Endothelial cell of umbilical vein (primary cell): ENCODE measurements around the gene FZD2. TPM values are rescaled to one million over a fixed set of nuclear protein-coding genes. Genes with fewer than 3 reads are reported as not detected.

Source experiments
- BruUV-seq: library from RNA; stranded (reverse); fragments of 400-500 nt; replicated peaks from 2 replicates; lab custom pipeline; 2021; lab: Mats Ljungman, UMichigan
- CTCF ChIA-PET: fragments of 300-600, 350-600 bp; sonication (Branson Sonifier 250); formaldehyde crosslinking; loops from one replicate; lab custom pipeline; 2021; ENCODE audit warnings: antibody characterized with exemption, inconsistent platforms; lab: Charles Lee
- POLR2A ChIA-PET: fragments of 300-600, 350-600 bp; sonication (Branson Sonifier 250); formaldehyde crosslinking; loops from one replicate; lab custom pipeline; 2021; ENCODE audit warnings: antibody characterized with exemption, inconsistent platforms; lab: Charles Lee
- DNase-seq: peaks from one replicate; pipeline ENCODE4 v3.0.0-alpha.2; 2011; ENCODE audit warnings: low read depth, low spot score
- FAIRE-seq: peaks from 2 replicates; lab custom pipeline; 2011; peaks lifted over from hg19 to GRCh38; lab: Jason Lieb, UNC
- H2AFZ ChIP-seq: 2 replicates; pipeline ENCODE4 v1.6.0; 2012; ENCODE audit warnings: low read depth, low read length, control low read depth, inconsistent platforms
- H3K27ac ChIP-seq: 2 replicates; pipeline ENCODE4 v1.5.1; 2011; ENCODE audit warnings: low read depth, mild to moderate bottlenecking, control low read depth, low read length, moderate library complexity; ENCODE audit not compliant: insufficient read depth
- H3K27me3 ChIP-seq, 2 experiments: 2 replicates each; pipeline versions ENCODE4 v1.6.0 to v1.6.1; 2011; ENCODE audit warnings: low read length in 2 of 2, mixed read lengths in 1 of 2; ENCODE audit not compliant: control insufficient read depth in 2 of 2, insufficient read depth in 2 of 2
- H3K36me3 ChIP-seq, 2 experiments: 2 replicates in 1 of 2; 3 replicates in 1 of 2; pipeline ENCODE4 v1.5.1; 2011; ENCODE audit warnings: low read length in 2 of 2, mild to moderate bottlenecking in 1 of 2, moderate library complexity in 1 of 2; ENCODE audit not compliant: control insufficient read depth in 2 of 2, insufficient read depth in 2 of 2; ENCODE audit errors: extremely low read depth in 1 of 2
- H3K4me1 ChIP-seq: 3 replicates; pipeline ENCODE4 v1.5.1; 2011; ENCODE audit warnings: mild to moderate bottlenecking, low read length; ENCODE audit not compliant: control insufficient read depth, insufficient read depth; ENCODE audit errors: extremely low read depth
- H3K4me2 ChIP-seq: 2 replicates; pipeline ENCODE4 v1.6.1; 2011; ENCODE audit warnings: low read length, control low read depth, mixed read lengths; ENCODE audit not compliant: insufficient read depth
- H3K4me3 ChIP-seq, 3 experiments: fragments of 200-600 bp in 1 of 3; sonication (generic), shearing (Covaris generic) in 1 of 3; replicated peaks in 1 of 3; 2 replicates each; pipeline ENCODE4 v1.5.1; 2011 to 2016; ENCODE audit warnings: control low read depth in 3 of 3, low read length in 3 of 3, mild to moderate bottlenecking in 2 of 3, inconsistent platforms in 1 of 3, low read depth in 1 of 3, moderate library complexity in 1 of 3; ENCODE audit not compliant: insufficient read depth in 1 of 3
- H3K79me2 ChIP-seq: 2 replicates; pipeline ENCODE4 v1.6.0; 2012; ENCODE audit warnings: low read length, inconsistent platforms; ENCODE audit not compliant: control insufficient read depth, insufficient read depth
- H3K9ac ChIP-seq: replicated peaks from 2 replicates; pipeline ENCODE3; 2011; ENCODE audit warnings: low read length, control low read depth; ENCODE audit not compliant: insufficient read depth; ENCODE audit errors: extremely low read depth
- H3K9me1 ChIP-seq: replicated peaks from 3 replicates; pipeline ENCODE4 v1.6.0; 2011; ENCODE audit warnings: mild to moderate bottlenecking, low read length; ENCODE audit not compliant: control insufficient read depth, insufficient read depth; ENCODE audit errors: extremely low read depth
- H3K9me3 ChIP-seq: replicated peaks from 2 replicates; pipeline ENCODE4 v1.5.1; 2012; ENCODE audit warnings: low read length, inconsistent platforms; ENCODE audit not compliant: control insufficient read depth, insufficient read depth
- H4K20me1 ChIP-seq: replicated peaks from 2 replicates; pipeline ENCODE3; 2011; ENCODE audit warnings: mild to moderate bottlenecking, low read length; ENCODE audit not compliant: control insufficient read depth, insufficient read depth; ENCODE audit errors: extremely low read depth
- CTCF ChIP-seq, 2 donors: IDR thresholded peaks; 1 replicate in 1 of 2; 2 replicates in 1 of 2; pipeline ENCODE4 v1.5.1; 2011; ENCODE audit warnings: low read length in 2 of 2, mild to moderate bottlenecking in 2 of 2, moderate library complexity in 2 of 2, control low read depth in 1 of 2, inconsistent platforms in 1 of 2, low read depth in 1 of 2; ENCODE audit not compliant: insufficient read depth in 1 of 2; ENCODE audit errors: extremely low read depth in 1 of 2
- EZH2 ChIP-seq: IDR thresholded peaks from 2 replicates; pipeline ENCODE4 v1.6.1; 2012; ENCODE audit warnings: borderline replicate concordance, low read depth, mild to moderate bottlenecking, moderate library complexity, low read length, inconsistent platforms; ENCODE audit not compliant: severe bottlenecking
- FOS ChIP-seq: IDR thresholded peaks from 2 replicates; pipeline ENCODE4 v1.6.1; 2011; ENCODE audit warnings: mild to moderate bottlenecking, low read length, moderate library complexity, borderline replicate concordance; ENCODE audit not compliant: insufficient read depth
- GATA2 ChIP-seq: IDR thresholded peaks from 2 replicates; pipeline ENCODE4 v1.7.0; 2011; ENCODE audit warnings: low read depth, mild to moderate bottlenecking, moderate library complexity, mixed read lengths, low read length; ENCODE audit not compliant: insufficient read length, insufficient read depth
- JUN ChIP-seq: IDR thresholded peaks from 2 replicates; pipeline ENCODE4 v1.6.1; 2011; ENCODE audit warnings: borderline replicate concordance, low read depth; ENCODE audit not compliant: insufficient read length, insufficient read depth
- MAX ChIP-seq: IDR thresholded peaks from 2 replicates; pipeline ENCODE4 v1.6.1; 2011; ENCODE audit not compliant: insufficient read depth, insufficient read length
- MYC ChIP-seq: IDR thresholded peaks from one replicate; pipeline ENCODE4 v1.6.1; 2011; ENCODE audit warnings: mild to moderate bottlenecking, low read depth, low read length
- POLR2A ChIP-seq: IDR thresholded peaks from 2 replicates; pipeline ENCODE4 v1.6.1; 2012; ENCODE audit warnings: low read depth, mild to moderate bottlenecking, control low read depth, low read length
- POLR2AphosphoS5 ChIP-seq: IDR thresholded peaks from 2 replicates; pipeline ENCODE4 v1.6.1; 2012; ENCODE audit warnings: low read depth, mild to moderate bottlenecking, control low read depth, low read length, moderate library complexity; ENCODE audit not compliant: insufficient read depth
- dilution Hi-C: fragments of 300-500 bp; cut with MboI; formaldehyde crosslinking; loops from one replicate; pipeline ENCODE4 v1.15.0; 2019; ENCODE audit warnings: low sequenced_read_pairs; ENCODE audit not compliant: extremely low pct_ligation_motif_present
- intact Hi-C: fragments of 100-400 bp; cut with micrococcal nuclease; formaldehyde crosslinking; loops from one replicate; pipeline ENCODE4 v1.10.0; 2022
- polyA plus RNA-seq, 4 experiments: library from polyadenylated mRNA; depleted of rRNA in 3 of 4; stranded (reverse) in 3 of 4; unstranded in 1 of 4; fragments of >200 nt; gene quantifications; 2 replicates each; pipeline versions ENCODE4 v1.2.1 to v1.2.3, GENCODE V29; 2011 to 2012; ENCODE audit warnings: missing spikeins in 1 of 4
- total RNA-seq: library from RNA; stranded (reverse); gene quantifications from 2 replicates; pipeline ENCODE4 v1.2.3, GENCODE V29; 2021

FZD2 gene
- total and polyA plus RNA-seq, 2 donors (not counting 3 experiments of a cell fraction or from before 2014, with no cell fraction given) = 5.8 to 14.0 TPM

- Histone ChIP-seq H3K4me1 (no peaks in the 10 kb centered on the region), H3K4me3 (no peak overlapping the region), H3K9me1 (no peaks in the 10 kb centered on the region), H3K36me3 (no peaks in the 10 kb centered on the region), H3K79me2 (no peaks in the 10 kb centered on the region), H4K20me1 (no peaks in the 10 kb centered on the region), H2AFZ (no peak overlapping the region), H3K27ac (no peak overlapping the region), H3K9ac (no peak overlapping the region), H3K9me3 (no peaks in the 10 kb centered on the region), H3K4me2 (no peak overlapping the region), H3K27me3 (peaks cover 0 to 3% of the 10 kb centered on the region in 2 experiments)
- ChIA-PET CTCF (interaction anchor here (0.9 to 3.4 kb wide), 9 partner anchors 8 to 87 kb away, joined by 3 to 18 read pairs (median 4); partner anchors contain the start of gene FZD2), POLR2A (no interaction called here)
- TF ChIP-seq POLR2AphosphoS5 (no peak), MAX (no peak), MYC (no peak), CTCF (IDR thresholded peaks at IDR 0.05; ENCODE audit: extremely low read depth in 1 of 2, insufficient read depth in 1 of 2, low read depth in 1 of 2, low read length in 2 of 2) (no peak), JUN (no peak), FOS (no peak), EZH2 (no peak), POLR2A (no peak), GATA2 (no peak)
- no TSS peak for BruUV-seq
- dilution Hi-C loops (no loop called here), intact Hi-C loops (no loop called here)
- FAIRE-seq (no peak), DNase-seq (no peak)
These were observed 53.0 kb downstream of the FZD2 start for GRCh38 chr17:44610331-44610730.

Other genes starting within 250 kb of the FZD2 start
- not detected in 2 replicates for gene RUNDC3A, start 248.9 kb upstream of the FZD2 start, total RNA-seq
- 0.12 and 0.13 TPM in 2 replicates for gene RUNDC3A, start 248.9 kb upstream of the FZD2 start, polyA plus RNA-seq
- 88.5 and 97.9 TPM in 2 replicates for gene SLC25A39, start 232.7 kb upstream of the FZD2 start, total RNA-seq
- 151 and 159 TPM in 2 replicates for gene SLC25A39, start 232.7 kb upstream of the FZD2 start, polyA plus RNA-seq
- gene GRN, start 212.2 kb upstream of the FZD2 start, total RNA-seq = 343 and 346 TPM in 2 replicates
- gene GRN, start 212.2 kb upstream of the FZD2 start, polyA plus RNA-seq = 1,034 and 1,362 TPM in 2 replicates
- 12.0 and 13.4 TPM in 2 replicates for gene FAM171A2, start 193.6 kb upstream of the FZD2 start, total RNA-seq
- gene FAM171A2, start 193.6 kb upstream of the FZD2 start, polyA plus RNA-seq = 11.3 and 13.0 TPM in 2 replicates
- 0.48 and 0.82 TPM in 2 replicates for gene ITGA2B, start 167.8 kb upstream of the FZD2 start, total RNA-seq
- 0.26 and 0.29 TPM in 2 replicates for gene ITGA2B, start 167.8 kb upstream of the FZD2 start, polyA plus RNA-seq
- gene GPATCH8, start 54.1 kb upstream of the FZD2 start, total RNA-seq = 35.3 and 39.1 TPM in 2 replicates
- 12.6 and 14.6 TPM in 2 replicates for gene GPATCH8, start 54.1 kb upstream of the FZD2 start, polyA plus RNA-seq
- 0.46 TPM in 1 of 2 replicates, not detected in the other for gene MEIOC, start 99.0 kb downstream of the FZD2 start, total RNA-seq
- gene MEIOC, start 99.0 kb downstream of the FZD2 start, polyA plus RNA-seq = 0.08 and 0.19 TPM in 2 replicates
- gene CCDC43, start 132.3 kb downstream of the FZD2 start, total RNA-seq = 31.7 and 36.3 TPM in 2 replicates
- 3.6 and 5.9 TPM in 2 replicates for gene CCDC43, start 132.3 kb downstream of the FZD2 start, polyA plus RNA-seq
- 25.9 and 26.2 TPM in 2 replicates for gene DBF4B, start 151.2 kb downstream of the FZD2 start, total RNA-seq
- gene DBF4B, start 151.2 kb downstream of the FZD2 start, polyA plus RNA-seq = 12.5 and 13.9 TPM in 2 replicates
- 0.51 and 0.71 TPM in 2 replicates for gene ADAM11, start 201.5 kb downstream of the FZD2 start, total RNA-seq
- gene ADAM11, start 201.5 kb downstream of the FZD2 start, polyA plus RNA-seq = 0.78 and 1.1 TPM in 2 replicates